Astrocyte (in vitro differentiated cells and primary cell): ENCODE measurements around the gene METTL3.

Experiments used
- EZH2 ChIP-seq: IDR thresholded peaks from 2 replicates; pipeline ENCODE4 v1.6.1; 2012; ENCODE audit warnings: mild to moderate bottlenecking, low read length, inconsistent platforms; ENCODE audit not compliant: insufficient read depth
- TF ChIP-seq, protein P1 (sequence below): IDR thresholded peaks from 2 replicates; pipeline ENCODE4 v1.5.1; 2011; ENCODE audit warnings: low read depth, mild to moderate bottlenecking, inconsistent platforms, low read length, moderate library complexity; ENCODE audit not compliant: insufficient read depth

GRCh38 chr14:21539189-21539940 lies 28.2 kb upstream of the METTL3 start:
- no peak for TF ChIP-seq EZH2
- TF ChIP-seq, protein P1, sequence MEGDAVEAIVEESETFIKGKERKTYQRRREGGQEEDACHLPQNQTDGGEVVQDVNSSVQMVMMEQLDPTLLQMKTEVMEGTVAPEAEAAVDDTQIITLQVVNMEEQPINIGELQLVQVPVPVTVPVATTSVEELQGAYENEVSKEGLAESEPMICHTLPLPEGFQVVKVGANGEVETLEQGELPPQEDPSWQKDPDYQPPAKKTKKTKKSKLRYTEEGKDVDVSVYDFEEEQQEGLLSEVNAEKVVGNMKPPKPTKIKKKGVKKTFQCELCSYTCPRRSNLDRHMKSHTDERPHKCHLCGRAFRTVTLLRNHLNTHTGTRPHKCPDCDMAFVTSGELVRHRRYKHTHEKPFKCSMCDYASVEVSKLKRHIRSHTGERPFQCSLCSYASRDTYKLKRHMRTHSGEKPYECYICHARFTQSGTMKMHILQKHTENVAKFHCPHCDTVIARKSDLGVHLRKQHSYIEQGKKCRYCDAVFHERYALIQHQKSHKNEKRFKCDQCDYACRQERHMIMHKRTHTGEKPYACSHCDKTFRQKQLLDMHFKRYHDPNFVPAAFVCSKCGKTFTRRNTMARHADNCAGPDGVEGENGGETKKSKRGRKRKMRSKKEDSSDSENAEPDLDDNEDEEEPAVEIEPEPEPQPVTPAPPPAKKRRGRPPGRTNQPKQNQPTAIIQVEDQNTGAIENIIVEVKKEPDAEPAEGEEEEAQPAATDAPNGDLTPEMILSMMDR, result no peak
